Nephron progenitor cell (in vitro differentiated cells): ENCODE data around the gene IP6K1.
A peak's percentile ranks its signal among the peaks of the same experiment; 100 is the strongest.

ENCODE experiments used
- DNase-seq: peaks from one replicate; pipeline ENCODE4 v3.0.0; 2021
- H3K27ac Mint-ChIP-seq: 2 replicates; pipeline ENCODE4 v1.8.0; 2021; ENCODE audit warnings: mild to moderate bottlenecking, moderate library complexity, mixed read lengths
- H3K27me3 Mint-ChIP-seq: 2 replicates; pipeline ENCODE4 v1.8.0; 2021; ENCODE audit warnings: mild to moderate bottlenecking, low read depth, mixed read lengths; ENCODE audit not compliant: poor library complexity
- H3K36me3 Mint-ChIP-seq: 2 replicates; pipeline ENCODE4 v1.8.0; 2021; ENCODE audit warnings: low read depth, mixed read lengths
- H3K4me1 Mint-ChIP-seq: 2 replicates; pipeline ENCODE4 v1.8.0; 2021; ENCODE audit warnings: mixed read lengths
- H3K4me3 Mint-ChIP-seq: 2 replicates; pipeline ENCODE4 v1.8.0; 2021; ENCODE audit warnings: mild to moderate bottlenecking, moderate library complexity, mixed read lengths
- H3K9me3 Mint-ChIP-seq: 2 replicates; pipeline ENCODE4 v1.8.0; 2021; ENCODE audit warnings: mild to moderate bottlenecking, moderate library complexity, mixed read lengths
- TF ChIP-seq, protein P1 (sequence below): fragments of 200-600 bp; sonication (generic); IDR thresholded peaks from 2 replicates; pipeline ENCODE4 v1.5.0; 2021; ENCODE audit warnings: antibody characterized with exemption

Gene IP6K1

DNA sequence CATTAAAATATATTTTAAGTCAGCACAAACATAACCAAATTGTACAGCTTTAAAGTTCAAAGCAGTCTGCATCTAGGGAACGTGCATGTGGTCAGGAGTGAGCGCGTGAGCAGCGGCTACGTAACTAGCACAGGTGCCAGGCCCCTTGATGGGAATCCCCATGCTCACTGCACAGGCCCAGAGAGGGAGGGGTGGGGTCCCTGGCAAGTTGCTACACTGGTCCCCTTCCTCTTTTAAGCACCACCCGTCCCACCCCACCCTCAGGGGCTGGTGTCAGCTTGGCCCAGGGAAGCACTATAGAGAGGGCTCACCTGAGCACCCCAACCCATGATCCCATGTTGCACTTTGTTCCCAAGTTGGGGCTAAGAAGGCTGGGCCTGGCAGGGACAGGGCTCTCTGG is 61.8 kb downstream of the IP6K1 start:
- no peak for DNase-seq
- Mint-ChIP-seq H3K4me1 (peaks cover 25% of the 10 kb centered on the region), H3K27ac (peak overlapping the region; percentile 98), H3K4me3 (peak overlapping the region; percentile 90), H3K27me3 (no peaks in the 10 kb centered on the region), H3K9me3 (no peaks in the 10 kb centered on the region), H3K36me3 (peaks cover 23% of the 10 kb centered on the region)
- TF ChIP-seq, protein P1, sequence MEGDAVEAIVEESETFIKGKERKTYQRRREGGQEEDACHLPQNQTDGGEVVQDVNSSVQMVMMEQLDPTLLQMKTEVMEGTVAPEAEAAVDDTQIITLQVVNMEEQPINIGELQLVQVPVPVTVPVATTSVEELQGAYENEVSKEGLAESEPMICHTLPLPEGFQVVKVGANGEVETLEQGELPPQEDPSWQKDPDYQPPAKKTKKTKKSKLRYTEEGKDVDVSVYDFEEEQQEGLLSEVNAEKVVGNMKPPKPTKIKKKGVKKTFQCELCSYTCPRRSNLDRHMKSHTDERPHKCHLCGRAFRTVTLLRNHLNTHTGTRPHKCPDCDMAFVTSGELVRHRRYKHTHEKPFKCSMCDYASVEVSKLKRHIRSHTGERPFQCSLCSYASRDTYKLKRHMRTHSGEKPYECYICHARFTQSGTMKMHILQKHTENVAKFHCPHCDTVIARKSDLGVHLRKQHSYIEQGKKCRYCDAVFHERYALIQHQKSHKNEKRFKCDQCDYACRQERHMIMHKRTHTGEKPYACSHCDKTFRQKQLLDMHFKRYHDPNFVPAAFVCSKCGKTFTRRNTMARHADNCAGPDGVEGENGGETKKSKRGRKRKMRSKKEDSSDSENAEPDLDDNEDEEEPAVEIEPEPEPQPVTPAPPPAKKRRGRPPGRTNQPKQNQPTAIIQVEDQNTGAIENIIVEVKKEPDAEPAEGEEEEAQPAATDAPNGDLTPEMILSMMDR: no peak

DNA sequence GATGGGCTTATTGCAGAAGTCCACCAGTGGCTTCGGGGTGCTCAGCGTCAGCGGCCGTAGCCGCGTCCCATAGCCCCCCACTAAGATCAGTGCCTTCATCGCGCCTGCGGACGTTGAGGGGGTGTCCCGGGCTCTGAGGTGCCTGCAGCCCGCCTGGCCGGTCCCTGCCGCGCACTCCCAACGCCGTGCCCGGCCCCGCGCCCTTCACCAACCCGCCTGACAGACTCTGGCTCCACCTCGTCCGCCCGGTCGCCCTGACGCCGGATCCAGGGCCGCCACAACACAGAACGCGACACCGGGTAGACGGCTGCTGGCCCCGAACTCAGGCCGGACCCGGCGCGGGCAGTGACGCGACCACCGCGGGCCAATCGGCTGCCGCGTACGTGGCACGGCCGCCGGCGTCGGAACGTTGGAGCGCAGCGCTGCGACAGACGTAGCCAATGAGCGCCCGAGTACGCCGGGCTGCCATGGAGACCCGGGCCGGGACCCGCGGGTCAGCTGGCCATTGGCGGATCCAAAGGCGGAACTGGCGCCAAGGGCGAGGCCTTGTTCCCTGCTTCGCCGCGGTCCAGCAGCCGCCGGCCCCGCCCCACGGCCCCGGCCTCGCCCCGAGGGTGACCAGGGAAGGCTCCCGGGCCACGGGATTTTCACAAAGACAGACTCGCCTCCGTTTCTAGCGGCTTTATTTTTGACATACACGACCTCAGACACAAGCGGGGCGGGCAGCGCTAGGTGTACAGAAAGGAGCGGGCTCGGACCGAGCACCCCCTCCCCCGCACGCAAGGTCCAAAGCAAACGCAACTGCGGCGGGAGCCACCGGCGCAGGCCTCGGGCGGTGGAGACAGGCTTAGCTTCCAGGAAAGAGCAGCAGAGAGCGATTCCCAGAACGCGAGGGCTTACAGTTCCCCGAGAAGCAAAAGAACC is 62.5 kb downstream of the IP6K1 start, which contains the start of gene GMPPB:
TSS of gene GMPPB (minus strand) at position 324 of the 924 bp plus-strand sequence. CDS start at position 99, 225 bp downstream.
- DNase-seq: peak; percentile 94
- Mint-ChIP-seq H3K4me3 (peak within 1 kb of the TSS; percentile 90), H3K27me3 (no peaks in the 10 kb centered on the region), H3K4me1 (peaks cover 31% of the 10 kb centered on the region), H3K36me3 (peaks cover 20% of the 10 kb centered on the region), H3K9me3 (no peaks in the 10 kb centered on the region), H3K27ac (peak within 1 kb of the TSS; percentile 99)
- TF ChIP-seq, protein P1: no peak

DNA sequence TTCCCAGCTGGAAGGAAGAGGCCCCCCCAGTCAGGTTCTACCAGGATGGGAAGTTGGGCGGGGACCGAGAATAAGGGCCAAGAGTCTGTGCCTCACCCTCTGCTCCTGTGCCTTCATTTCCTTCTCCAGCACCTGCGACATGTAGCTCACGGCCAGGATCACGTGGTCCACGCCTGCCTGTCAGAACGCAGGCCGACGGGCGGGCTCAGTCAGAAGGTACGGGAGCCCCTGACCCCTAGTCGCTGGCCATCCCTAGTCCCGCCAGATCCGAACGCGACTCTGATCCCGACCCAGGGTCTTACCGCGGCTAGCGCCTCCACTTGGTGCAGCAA is 63.1 kb downstream of the IP6K1 start:
- Mint-ChIP-seq H3K36me3 (peaks cover 15% of the 10 kb centered on the region), H3K9me3 (no peaks in the 10 kb centered on the region), H3K27me3 (no peaks in the 10 kb centered on the region), H3K4me3 (peak overlapping the region; percentile 90), H3K4me1 (peaks cover 36% of the 10 kb centered on the region), H3K27ac (peak overlapping the region; percentile 99)
- DNase-seq: peak; percentile 48
- TF ChIP-seq, protein P1: no peak

DNA sequence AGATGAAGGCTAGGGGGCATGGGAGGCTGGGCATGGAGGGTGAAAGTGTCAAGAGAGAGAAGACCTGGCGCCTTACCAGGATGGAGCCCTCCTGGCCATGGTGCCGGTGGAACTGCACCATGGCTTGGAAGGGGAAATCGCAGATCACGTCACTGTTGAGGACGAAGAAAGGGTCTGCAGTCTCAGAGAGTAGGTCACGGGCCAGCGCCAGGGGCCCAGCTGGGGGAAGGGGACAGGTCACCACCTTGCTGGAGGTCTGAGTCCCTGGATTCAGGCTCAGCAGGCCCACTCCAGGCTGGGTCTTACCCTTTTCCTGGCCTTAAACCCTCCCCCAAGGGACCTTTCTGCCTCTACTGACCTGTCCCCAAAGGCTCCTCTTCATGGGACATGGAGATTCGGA is 63.4 kb downstream of the IP6K1 start:
- Mint-ChIP-seq H3K36me3 (peaks cover 11% of the 10 kb centered on the region), H3K27me3 (no peaks in the 10 kb centered on the region), H3K27ac (peak overlapping the region; percentile 99), H3K4me3 (peak overlapping the region; percentile 90), H3K9me3 (no peaks in the 10 kb centered on the region), H3K4me1 (peaks cover 36% of the 10 kb centered on the region)
- TF ChIP-seq, protein P1: no peak
- no peak for DNase-seq

DNA sequence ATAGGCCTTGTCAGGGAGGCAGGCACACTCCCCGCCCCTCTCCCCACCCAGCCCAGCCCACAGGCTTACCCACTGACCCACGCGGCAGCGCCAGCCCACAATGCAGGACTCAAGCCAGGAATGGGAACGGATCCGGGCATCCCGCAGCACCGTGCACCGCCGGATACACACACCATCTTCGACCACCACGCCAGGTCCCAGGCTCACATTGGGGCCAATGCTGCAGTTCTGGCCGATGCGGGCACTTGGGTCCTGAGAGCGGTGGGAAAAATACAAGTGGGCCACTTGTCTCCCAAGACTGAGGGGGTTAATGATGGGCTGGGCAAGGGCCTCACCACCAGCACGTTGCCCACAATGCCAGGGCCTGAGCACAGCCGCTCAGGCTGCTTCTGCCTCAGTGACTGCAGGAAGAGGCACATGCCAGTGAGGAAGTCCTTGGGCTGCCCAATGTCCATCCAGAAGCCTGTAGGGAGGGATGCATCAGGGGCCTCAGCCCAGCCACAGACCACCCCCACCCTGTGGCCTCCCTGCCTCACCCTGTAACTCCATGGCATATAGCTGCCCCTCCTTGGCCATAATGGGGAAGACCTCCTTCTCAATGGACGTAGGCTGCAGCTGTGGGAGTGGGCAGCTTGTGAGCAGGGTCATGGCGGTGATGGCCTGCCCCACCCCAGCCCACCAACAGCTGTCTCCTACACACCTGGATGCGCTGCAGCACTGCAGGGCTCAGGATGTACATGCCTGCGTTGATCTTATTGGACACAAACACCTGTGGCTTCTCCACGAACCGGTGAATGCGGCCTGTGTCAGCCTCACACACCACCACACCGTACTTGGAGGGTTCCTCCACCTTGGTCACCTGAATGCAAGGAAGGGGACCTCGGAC is 64.2 kb downstream of the IP6K1 start:
- peak overlapping the region; percentile 48 for H3K27ac Mint-ChIP-seq
- H3K9me3 Mint-ChIP-seq: no peaks in the 10 kb centered on the region
- TF ChIP-seq, protein P1: no peak
- H3K4me1 Mint-ChIP-seq: peaks cover 41% of the 10 kb centered on the region
- no peak for DNase-seq
- H3K27me3 Mint-ChIP-seq: no peaks in the 10 kb centered on the region
- peaks cover 7% of the 10 kb centered on the region for H3K36me3 Mint-ChIP-seq
- peak overlapping the region; percentile 90 for H3K4me3 Mint-ChIP-seq
